NCI-H2107 treated with DMSO at 0.1 percent for 48 hours (cell line): Measurements from ENCODE around the gene CIB1.

ENCODE experiments used
- DNase-seq: peaks from one replicate; lab custom pipeline; 2025; ENCODE audit not compliant: unreplicated experiment; lab: John Stamatoyannopoulos, UW

CIB1 gene

GRCh38 chr15:90219421-90220141, 14.2 kb downstream of the CIB1 start:
- no peak for DNase-seq

- DNase-seq: no peak
These were observed 15.9 kb downstream of the CIB1 start for GRCh38 chr15:90217671-90218394.

- no peak for DNase-seq
These were observed 19.1 kb downstream of the CIB1 start for GRCh38 chr15:90214553-90215196.

GRCh38 chr15:90213818-90214204, 19.9 kb downstream of the CIB1 start:
- DNase-seq: no peak

GRCh38 chr15:90213122-90213817, 20.5 kb downstream of the CIB1 start:
- DNase-seq: peak; percentile 38

GRCh38 chr15:90212221-90213098, 21.3 kb downstream of the CIB1 start:
- no peak for DNase-seq

- DNase-seq: no peak
These were observed 22.1 kb downstream of the CIB1 start for GRCh38 chr15:90211440-90212143.

GRCh38 chr15:90211009-90211408, 22.7 kb downstream of the CIB1 start:
- DNase-seq: no peak

GRCh38 chr15:90210593-90210992, 23.1 kb downstream of the CIB1 start:
- DNase-seq: no peak

- no peak for DNase-seq
These were observed 24.1 kb downstream of the CIB1 start for GRCh38 chr15:90209591-90209990.

- DNase-seq: no peak
These were observed 25.4 kb downstream of the CIB1 start for GRCh38 chr15:90208356-90208755.

- DNase-seq: no peak
These were observed 26.5 kb downstream of the CIB1 start for GRCh38 chr15:90207252-90207651.

- DNase-seq: no peak
These were observed 27.9 kb downstream of the CIB1 start for GRCh38 chr15:90205886-90206285.

- DNase-seq: no peak
These were observed 28.5 kb downstream of the CIB1 start for GRCh38 chr15:90205050-90205848.

GRCh38 chr15:90203922-90204321, 29.8 kb downstream of the CIB1 start:
- no peak for DNase-seq

- no peak for DNase-seq
These were observed 30.3 kb downstream of the CIB1 start for GRCh38 chr15:90203473-90203872.

- no peak for DNase-seq
These were observed 30.8 kb downstream of the CIB1 start for GRCh38 chr15:90202929-90203328.

GRCh38 chr15:90201944-90202375, 31.8 kb downstream of the CIB1 start:
- no peak for DNase-seq
